K562 (cell line): ENCODE results near the gene FAXC.

ENCODE experiments used
- CBX3 ChIP-seq, 2 experiments: IDR thresholded peaks; 1 replicate in 1 of 2; 2 replicates in 1 of 2; pipeline ENCODE4 v1.6.1; 2012; ENCODE audit warnings: inconsistent platforms in 2 of 2, low read length in 2 of 2, borderline replicate concordance in 1 of 2, control low read depth in 1 of 2
- ID3 ChIP-seq, 2 experiments: fragments of 250-450 bp in 1 of 2; fragments of 450-650 bp in 1 of 2; sonication (Bioruptor Pico) in 1 of 2; IDR thresholded peaks; 2 replicates each; pipeline versions ENCODE4 v1.6.1 to v1.8.0; 2016 to 2021; ENCODE audit warnings: mild to moderate bottlenecking in 2 of 2, moderate library complexity in 2 of 2, missing compliant biosample characterization in 1 of 2, missing genetic modification characterization in 1 of 2
- MYC ChIP-seq, 2 experiments: fragments of 250-450 bp in 1 of 2; sonication (Bioruptor Pico) in 1 of 2; IDR thresholded peaks; 2 replicates each; pipeline versions ENCODE4 v1.5.1 to v1.6.1; 2012 to 2021; ENCODE audit warnings: low read depth in 2 of 2, borderline replicate concordance in 1 of 2, improper control_type of control experiment in 1 of 2, low read length in 1 of 2, mild to moderate bottlenecking in 1 of 2, moderate library complexity in 1 of 2
- RCOR1 ChIP-seq, 2 experiments: IDR thresholded peaks; 2 replicates each; pipeline ENCODE4 v1.6.1; 2012; ENCODE audit warnings: low read depth in 2 of 2, low read length in 2 of 2, borderline replicate concordance in 1 of 2, improper control_type of control experiment in 1 of 2
- SIN3A ChIP-seq, 2 experiments: fragments of 150-350 bp in 1 of 2; IDR thresholded peaks; 2 replicates each; pipeline ENCODE4 v1.6.1; 2011 to 2016; ENCODE audit warnings: borderline replicate concordance in 2 of 2, low read depth in 2 of 2, low read length in 2 of 2, mild to moderate bottlenecking in 2 of 2, moderate library complexity in 2 of 2; ENCODE audit not compliant: control insufficient read depth in 1 of 2
- TBP ChIP-seq: optimal IDR thresholded peaks from 2 replicates; pipeline ENCODE3; 2011; ENCODE audit warnings: low read depth, low read length, improper control_type of control experiment
- TF ChIP-seq, protein P1 (sequence below): sonication (generic); formaldehyde crosslinking; IDR thresholded peaks from 2 replicates; pipeline ENCODE4 v1.8.1; 2023; ENCODE audit warnings: mild to moderate bottlenecking, missing genetic modification reagents
- TF ChIP-seq, protein P2 (sequence below), 2 experiments: fragments of 450-650 bp; conservative IDR thresholded peaks; 2 replicates each; pipeline ENCODE4 v1.6.1; 2017; ENCODE audit warnings: mild to moderate bottlenecking in 2 of 2, moderate library complexity in 2 of 2

- TF ChIP-seq CBX3 (IDR thresholded peaks at IDR 0.05; ENCODE audit: borderline replicate concordance in 1 of 2, low read length in 2 of 2), result no peak
- no peak for TF ChIP-seq TBP
- no peak for TF ChIP-seq SIN3A (IDR thresholded peaks at IDR 0.05; ENCODE audit: borderline replicate concordance in 2 of 2, control insufficient read depth in 1 of 2, low read depth in 2 of 2, low read length in 2 of 2)
- TF ChIP-seq MYC (IDR thresholded peaks at IDR 0.05; ENCODE audit: low read depth, low read length), result no peak
- no peak for TF ChIP-seq MYC (CRISPR knock-in tag; IDR thresholded peaks at IDR 0.05; ENCODE audit: borderline replicate concordance, low read depth)
- TF ChIP-seq ID3 (CRISPR knock-in tag; IDR thresholded peaks at IDR 0.05), result no peak
- no peak for TF ChIP-seq ID3 (tag; IDR thresholded peaks at IDR 0.05)
- TF ChIP-seq RCOR1 (IDR thresholded peaks at IDR 0.05; ENCODE audit: borderline replicate concordance in 1 of 2, low read depth in 2 of 2, low read length in 2 of 2), result no peak
- TF ChIP-seq, protein P1, sequence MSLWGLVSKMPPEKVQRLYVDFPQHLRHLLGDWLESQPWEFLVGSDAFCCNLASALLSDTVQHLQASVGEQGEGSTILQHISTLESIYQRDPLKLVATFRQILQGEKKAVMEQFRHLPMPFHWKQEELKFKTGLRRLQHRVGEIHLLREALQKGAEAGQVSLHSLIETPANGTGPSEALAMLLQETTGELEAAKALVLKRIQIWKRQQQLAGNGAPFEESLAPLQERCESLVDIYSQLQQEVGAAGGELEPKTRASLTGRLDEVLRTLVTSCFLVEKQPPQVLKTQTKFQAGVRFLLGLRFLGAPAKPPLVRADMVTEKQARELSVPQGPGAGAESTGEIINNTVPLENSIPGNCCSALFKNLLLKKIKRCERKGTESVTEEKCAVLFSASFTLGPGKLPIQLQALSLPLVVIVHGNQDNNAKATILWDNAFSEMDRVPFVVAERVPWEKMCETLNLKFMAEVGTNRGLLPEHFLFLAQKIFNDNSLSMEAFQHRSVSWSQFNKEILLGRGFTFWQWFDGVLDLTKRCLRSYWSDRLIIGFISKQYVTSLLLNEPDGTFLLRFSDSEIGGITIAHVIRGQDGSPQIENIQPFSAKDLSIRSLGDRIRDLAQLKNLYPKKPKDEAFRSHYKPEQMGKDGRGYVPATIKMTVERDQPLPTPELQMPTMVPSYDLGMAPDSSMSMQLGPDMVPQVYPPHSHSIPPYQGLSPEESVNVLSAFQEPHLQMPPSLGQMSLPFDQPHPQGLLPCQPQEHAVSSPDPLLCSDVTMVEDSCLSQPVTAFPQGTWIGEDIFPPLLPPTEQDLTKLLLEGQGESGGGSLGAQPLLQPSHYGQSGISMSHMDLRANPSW (CRISPR knock-in tag), result no peak
- TF ChIP-seq, protein P2, sequence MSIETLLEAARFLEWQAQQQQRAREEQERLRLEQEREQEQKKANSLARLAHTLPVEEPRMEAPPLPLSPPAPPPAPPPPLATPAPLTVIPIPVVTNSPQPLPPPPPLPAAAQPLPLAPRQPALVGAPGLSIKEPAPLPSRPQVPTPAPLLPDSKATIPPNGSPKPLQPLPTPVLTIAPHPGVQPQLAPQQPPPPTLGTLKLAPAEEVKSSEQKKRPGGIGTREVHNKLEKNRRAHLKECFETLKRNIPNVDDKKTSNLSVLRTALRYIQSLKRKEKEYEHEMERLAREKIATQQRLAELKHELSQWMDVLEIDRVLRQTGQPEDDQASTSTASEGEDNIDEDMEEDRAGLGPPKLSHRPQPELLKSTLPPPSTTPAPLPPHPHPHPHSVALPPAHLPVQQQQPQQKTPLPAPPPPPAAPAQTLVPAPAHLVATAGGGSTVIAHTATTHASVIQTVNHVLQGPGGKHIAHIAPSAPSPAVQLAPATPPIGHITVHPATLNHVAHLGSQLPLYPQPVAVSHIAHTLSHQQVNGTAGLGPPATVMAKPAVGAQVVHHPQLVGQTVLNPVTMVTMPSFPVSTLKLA (conservative IDR thresholded peaks at IDR 0.05), result no peak
Observed at GRCh38 chr6:99285881-99286280, 63.6 kb downstream of the FAXC start.
